ENCODE measurements around the gene CCDC142.

GRCh38 chr2:74515271-74515980 lies 32.6 kb upstream of the CCDC142 start:
- TF ChIP-seq, protein P1, sequence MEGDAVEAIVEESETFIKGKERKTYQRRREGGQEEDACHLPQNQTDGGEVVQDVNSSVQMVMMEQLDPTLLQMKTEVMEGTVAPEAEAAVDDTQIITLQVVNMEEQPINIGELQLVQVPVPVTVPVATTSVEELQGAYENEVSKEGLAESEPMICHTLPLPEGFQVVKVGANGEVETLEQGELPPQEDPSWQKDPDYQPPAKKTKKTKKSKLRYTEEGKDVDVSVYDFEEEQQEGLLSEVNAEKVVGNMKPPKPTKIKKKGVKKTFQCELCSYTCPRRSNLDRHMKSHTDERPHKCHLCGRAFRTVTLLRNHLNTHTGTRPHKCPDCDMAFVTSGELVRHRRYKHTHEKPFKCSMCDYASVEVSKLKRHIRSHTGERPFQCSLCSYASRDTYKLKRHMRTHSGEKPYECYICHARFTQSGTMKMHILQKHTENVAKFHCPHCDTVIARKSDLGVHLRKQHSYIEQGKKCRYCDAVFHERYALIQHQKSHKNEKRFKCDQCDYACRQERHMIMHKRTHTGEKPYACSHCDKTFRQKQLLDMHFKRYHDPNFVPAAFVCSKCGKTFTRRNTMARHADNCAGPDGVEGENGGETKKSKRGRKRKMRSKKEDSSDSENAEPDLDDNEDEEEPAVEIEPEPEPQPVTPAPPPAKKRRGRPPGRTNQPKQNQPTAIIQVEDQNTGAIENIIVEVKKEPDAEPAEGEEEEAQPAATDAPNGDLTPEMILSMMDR (conservative IDR thresholded peaks at IDR 0.05; ENCODE audit: low read depth, low read length), result no peak
- no peak for TF ChIP-seq EZH2 (IDR thresholded peaks at IDR 0.05; ENCODE audit: borderline replicate concordance, low read depth, low read length, poor library complexity, severe bottlenecking)
